Choroid plexus epithelial cell (primary cell): Measurements from ENCODE around the gene TP53TG5.

Experiments used
- DNase-seq: peaks from one replicate; pipeline ENCODE4 v3.0.0-alpha.2; 2010; ENCODE audit warnings: low read depth
- H3K4me3 ChIP-seq: 2 replicates; pipeline ENCODE4 v1.5.1; 2011; ENCODE audit warnings: low read depth, mild to moderate bottlenecking, control low read depth, low read length, moderate library complexity
- CTCF ChIP-seq: conservative IDR thresholded peaks from 2 replicates; pipeline ENCODE4 v1.5.1; 2011; ENCODE audit warnings: low read depth, mild to moderate bottlenecking, control low read depth, inconsistent platforms, low read length, moderate library complexity

Gene TP53TG5

GRCh38 chr20:45368221-45368980 is 9.7 kb downstream of the TP53TG5 start:
- no peak overlapping the region for H3K4me3 ChIP-seq
- TF ChIP-seq CTCF = no peak
- DNase-seq = no peak

GRCh38 chr20:45367126-45367525 is 11.0 kb downstream of the TP53TG5 start:
- DNase-seq = no peak
- no peak overlapping the region for H3K4me3 ChIP-seq
- TF ChIP-seq CTCF = no peak

- DNase-seq = no peak
- no peak overlapping the region for H3K4me3 ChIP-seq
- TF ChIP-seq CTCF = no peak
Measured at GRCh38 chr20:45366631-45367030, 11.5 kb downstream of the TP53TG5 start.

GRCh38 chr20:45366192-45366591 is 11.9 kb downstream of the TP53TG5 start:
- DNase-seq = no peak
- TF ChIP-seq CTCF = no peak
- no peak overlapping the region for H3K4me3 ChIP-seq

- TF ChIP-seq CTCF = no peak
- H3K4me3 ChIP-seq = no peak overlapping the region
- no peak for DNase-seq
Measured at GRCh38 chr20:45365444-45365970, 12.6 kb downstream of the TP53TG5 start.

GRCh38 chr20:45363611-45364492 is 14.3 kb downstream of the TP53TG5 start:
- no peak for DNase-seq
- peak overlapping the region; percentile 88 for H3K4me3 ChIP-seq
- TF ChIP-seq CTCF = no peak
